Upper lobe of left lung (tissue), 6 donors: Measurements from ENCODE around the gene SEC14L3. TPM values are rescaled to one million over a fixed set of nuclear protein-coding genes. Genes with fewer than 3 reads are reported as not detected.

Experiments
- ATAC-seq, 2 donors: fragments of 200-7000 bp; cut with Tn5 transposase; one replicate each; pipeline ENCODE4 v1.9.1; 2022; ENCODE audit warnings: mild to moderate bottlenecking in 2 of 2, moderate library complexity in 2 of 2; ENCODE audit not compliant: low FRiP score in 2 of 2
- DNase-seq, 2 donors: peaks; one replicate each; pipeline ENCODE4 v3.0.0-alpha.2; 2019 to 2020
- H3K27ac ChIP-seq, 4 donors: fragments of 200-600 bp; sonication (generic); one replicate each; pipeline ENCODE4 v1.5.1; 2016 to 2019
- H3K27me3 ChIP-seq, 4 donors: fragments of 200-600 bp; sonication (generic); one replicate each; pipeline ENCODE4 v1.5.1; 2017 to 2019
- H3K36me3 ChIP-seq, 4 donors: fragments of 200-600 bp; sonication (generic); one replicate each; pipeline ENCODE4 v1.5.1; 2016 to 2019
- H3K4me1 ChIP-seq, 4 donors: fragments of 200-600 bp; sonication (generic); one replicate each; pipeline ENCODE4 v1.5.1; 2018 to 2019
- H3K4me3 ChIP-seq, 4 donors: fragments of 200-600 bp; sonication (generic); one replicate each; pipeline ENCODE4 v1.5.1; 2017 to 2019; ENCODE audit warnings: mild to moderate bottlenecking in 2 of 4, moderate library complexity in 1 of 4
- H3K9me3 ChIP-seq, 4 donors: fragments of 200-600 bp; sonication (generic); one replicate each; pipeline ENCODE4 v1.5.1; 2018 to 2019
- CTCF ChIP-seq, 6 experiments: fragments of 450-650 bp in 4 of 6; fragments of 200-600 bp in 2 of 6; sonication (generic) in 2 of 6; IDR thresholded peaks; one replicate each; pipeline ENCODE4 v1.5.1; 2016 to 2019; ENCODE audit warnings: antibody characterized with exemption in 6 of 6
- EP300 ChIP-seq, 4 donors: sonication (generic); formaldehyde crosslinking; IDR thresholded peaks; one replicate each; pipeline ENCODE4 v1.5.1; 2017; ENCODE audit warnings: antibody characterized with exemption in 4 of 4, control low read depth in 2 of 4
- POLR2A ChIP-seq, 4 donors: fragments of 450-650 bp; IDR thresholded peaks; one replicate each; pipeline ENCODE4 v1.5.1; 2016 to 2017; ENCODE audit warnings: antibody characterized with exemption in 4 of 4, mild to moderate bottlenecking in 2 of 4
- POLR2AphosphoS5 ChIP-seq, 2 donors: sonication (generic); formaldehyde crosslinking; IDR thresholded peaks; one replicate each; pipeline ENCODE4 v1.5.1; 2017; ENCODE audit warnings: antibody characterized with exemption in 2 of 2
- WGBS, 2 donors: methylation state at CpG; one replicate each; pipeline ENCODE4 v1.1.5; 2017 to 2018; 5-methylcytosine and 5-hydroxymethylcytosine counted together
- total RNA-seq, 6 donors: library from RNA; depleted of rRNA in 4 of 6; stranded (reverse); fragments of >200 nt in 4 of 6; gene quantifications; one replicate each; pipeline versions ENCODE4 v1.1.0 to v1.2.1, GENCODE V29; 2016 to 2021
- donor health status: DM: no; HTN: no; CAD: no; lungs with moderate emphysema.
- donor health status: DM: no; HTN: yes; CAD: no; lungs with severe emphysema.

The SEC14L3 gene
- total RNA-seq, 6 donors from 2014 or later: 0.43 to 2.3 (median 1.1) TPM; not detected in 1

GRCh38 chr22:30514252-30514651, 42.4 kb upstream of the SEC14L3 start:
- H3K4me3 ChIP-seq: no peak overlapping the region
- no peaks in the 10 kb centered on the region for H3K36me3 ChIP-seq
- TF ChIP-seq CTCF (IDR thresholded peaks at IDR 0.05) (no peak), POLR2A (IDR thresholded peaks at IDR 0.05) (no peak), POLR2AphosphoS5 (IDR thresholded peaks at IDR 0.05) (no peak), EP300 (IDR thresholded peaks at IDR 0.05) (no peak)
- no peaks in the 10 kb centered on the region for H3K9me3 ChIP-seq
- WGBS, 2 donors: 71 to 91% methylated on average over 1 to 4 of the region's 4 CpGs
- no peak overlapping the region for H3K27ac ChIP-seq
- H3K4me1 ChIP-seq: peaks cover 0 to 4% (median 1%) of the 10 kb centered on the region in 4 donors
- DNase-seq (no peak), ATAC-seq (no peak)
- no peaks in the 10 kb centered on the region for H3K27me3 ChIP-seq

GRCh38 chr22:30513462-30513861, 41.6 kb upstream of the SEC14L3 start:
- Histone ChIP-seq H3K27ac (no peak overlapping the region), H3K4me1 (peaks cover 0 to 4% (median 1%) of the 10 kb centered on the region in 4 donors), H3K9me3 (no peaks in the 10 kb centered on the region), H3K36me3 (no peaks in the 10 kb centered on the region), H3K4me3 (no peak overlapping the region), H3K27me3 (no peaks in the 10 kb centered on the region)
- no peak for ATAC-seq
- no peak for DNase-seq
- WGBS, 2 donors: 89 to 95% methylated on average over 3 to 6 of the region's 6 CpGs
- TF ChIP-seq CTCF (IDR thresholded peaks at IDR 0.05) (no peak), POLR2A (IDR thresholded peaks at IDR 0.05) (no peak), EP300 (IDR thresholded peaks at IDR 0.05) (no peak), POLR2AphosphoS5 (IDR thresholded peaks at IDR 0.05) (no peak)

- no peak overlapping the region for H3K4me3 ChIP-seq
- no peaks in the 10 kb centered on the region for H3K9me3 ChIP-seq
- no peak for ATAC-seq
- no peaks in the 10 kb centered on the region for H3K36me3 ChIP-seq
- 93 to 95% methylated on average over 7 of the region's 7 CpGs for WGBS, 2 donors
- DNase-seq: no peak
- peaks cover 0 to 4% (median 1%) of the 10 kb centered on the region in 4 donors for H3K4me1 ChIP-seq
- TF ChIP-seq EP300 (IDR thresholded peaks at IDR 0.05): no peak
- TF ChIP-seq POLR2AphosphoS5 (IDR thresholded peaks at IDR 0.05): no peak
- TF ChIP-seq POLR2A (IDR thresholded peaks at IDR 0.05): no peak
- TF ChIP-seq CTCF (IDR thresholded peaks at IDR 0.05): no peak
- H3K27ac ChIP-seq: no peak overlapping the region
- no peaks in the 10 kb centered on the region for H3K27me3 ChIP-seq
These were observed 40.1 kb upstream of the SEC14L3 start for GRCh38 chr22:30511911-30512310.

- H3K27ac ChIP-seq: peak overlapping the region in 2 of 4 donors; percentile 20 to 61
- peak in 1 of 2 donors; percentile 70 for ATAC-seq
These were observed 39.3 kb upstream of the SEC14L3 start for GRCh38 chr22:30511109-30511508.

More at GRCh38 chr22:30511109-30511508, 39.3 kb upstream of the SEC14L3 start:
- DNase-seq: no peak
- H3K4me3 ChIP-seq: no peak overlapping the region
- H3K36me3 ChIP-seq: no peaks in the 10 kb centered on the region
- H3K4me1 ChIP-seq: peaks cover 0 to 4% (median 1%) of the 10 kb centered on the region in 4 donors
- TF ChIP-seq EP300 (IDR thresholded peaks at IDR 0.05): no peak
- no peak for TF ChIP-seq POLR2A (IDR thresholded peaks at IDR 0.05)
- no peak for TF ChIP-seq CTCF (IDR thresholded peaks at IDR 0.05)
- no peak for TF ChIP-seq POLR2AphosphoS5 (IDR thresholded peaks at IDR 0.05)
- 43 to 45% methylated on average over 9 of the region's 9 CpGs for WGBS, 2 donors
- no peaks in the 10 kb centered on the region for H3K27me3 ChIP-seq
- no peaks in the 10 kb centered on the region for H3K9me3 ChIP-seq
